ENCODE data around the gene SORCS2.
"Not testable (repeated sequence)": the region's sequence is repeated elsewhere in the genome, so short reads cannot be mapped to it uniquely, and the experiment has no call there.

SORCS2 gene

DNA sequence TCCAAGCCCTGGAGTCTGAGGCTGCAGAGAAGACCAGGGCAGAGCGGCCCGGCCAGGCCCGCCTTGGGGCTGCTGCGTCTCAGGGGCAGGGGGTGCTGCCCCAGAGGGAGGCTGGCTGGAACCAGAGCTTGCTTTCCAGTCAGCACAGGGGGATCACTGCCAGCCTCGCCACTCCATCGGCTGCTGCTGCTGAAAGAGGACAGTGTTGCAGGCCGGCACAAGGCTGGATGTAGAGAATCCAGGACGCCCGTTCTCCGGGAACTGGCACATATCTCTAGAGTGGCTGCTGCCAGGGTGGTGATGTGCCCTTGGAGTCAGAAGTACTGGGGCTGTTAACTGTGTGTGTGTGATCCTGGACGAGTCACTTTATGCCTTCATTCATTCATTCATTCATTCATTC, 31.9 kb upstream of the SORCS2 start:
- DNase-seq (ENCODE audit: low read depth in 2 of 2): no peak

DNA sequence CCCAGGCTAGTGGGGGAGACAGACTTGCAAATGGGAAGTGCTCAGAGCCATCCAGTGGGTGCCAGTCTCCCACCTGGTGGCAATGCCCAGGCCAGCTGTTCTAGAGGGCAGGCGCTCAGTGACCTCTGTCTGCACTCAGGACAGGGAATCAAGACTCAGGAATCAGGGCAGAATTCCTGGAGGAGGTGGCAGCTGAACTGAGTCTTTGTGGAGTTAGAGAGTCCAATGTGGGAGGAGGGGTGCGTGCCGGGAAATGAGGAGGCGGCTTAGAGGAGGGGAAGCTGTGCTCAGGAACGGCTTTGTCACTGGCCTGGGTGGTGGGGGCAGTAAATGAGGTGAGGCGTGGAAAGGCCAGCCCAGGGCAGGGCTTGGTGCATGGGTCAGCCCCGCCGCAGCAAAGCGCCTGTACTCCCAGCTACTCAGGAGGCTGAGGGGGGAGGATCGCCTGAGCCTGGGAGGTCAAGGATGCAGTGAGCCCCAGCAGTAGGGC, 31.3 kb upstream of the SORCS2 start:
- DNase-seq (ENCODE audit: low read depth in 2 of 2): no peak

GRCh38 chr4:7161721-7162214, 30.6 kb upstream of the SORCS2 start:
- no peak for DNase-seq (ENCODE audit: low read depth in 2 of 2)

GRCh38 chr4:7165056-7165873, 27.1 kb upstream of the SORCS2 start:
- DNase-seq (ENCODE audit: low read depth in 2 of 2): not testable (repeated sequence)

GRCh38 chr4:7165874-7166201, 26.5 kb upstream of the SORCS2 start:
- no peak for DNase-seq (ENCODE audit: low read depth in 2 of 2)

GRCh38 chr4:7166237-7166636, 26.1 kb upstream of the SORCS2 start:
- DNase-seq (ENCODE audit: low read depth in 2 of 2): no peak

GRCh38 chr4:7166981-7167700, 25.2 kb upstream of the SORCS2 start:
- no peak for DNase-seq (ENCODE audit: low read depth in 2 of 2)

DNA sequence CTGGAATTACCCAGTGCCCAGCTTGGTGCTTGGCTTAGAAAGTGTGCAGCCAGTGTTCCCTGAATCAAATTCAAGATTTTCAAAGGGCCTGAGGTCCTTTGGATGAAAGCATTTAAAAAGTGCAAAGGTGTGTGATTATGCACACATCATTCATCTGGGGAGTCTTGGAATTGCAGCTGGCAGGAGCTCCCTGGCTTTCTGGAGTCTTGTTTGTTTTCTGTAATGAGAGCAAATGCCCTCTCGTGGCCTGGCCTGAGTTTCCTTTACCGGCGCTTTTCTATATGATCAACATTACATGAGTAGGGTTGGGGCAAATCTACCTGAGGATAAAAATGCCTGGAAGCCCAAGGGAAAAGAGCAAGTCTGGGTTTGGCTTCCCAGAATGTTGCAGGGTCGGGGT, 24.6 kb upstream of the SORCS2 start:
- no peak for DNase-seq (ENCODE audit: low read depth in 2 of 2)

DNA sequence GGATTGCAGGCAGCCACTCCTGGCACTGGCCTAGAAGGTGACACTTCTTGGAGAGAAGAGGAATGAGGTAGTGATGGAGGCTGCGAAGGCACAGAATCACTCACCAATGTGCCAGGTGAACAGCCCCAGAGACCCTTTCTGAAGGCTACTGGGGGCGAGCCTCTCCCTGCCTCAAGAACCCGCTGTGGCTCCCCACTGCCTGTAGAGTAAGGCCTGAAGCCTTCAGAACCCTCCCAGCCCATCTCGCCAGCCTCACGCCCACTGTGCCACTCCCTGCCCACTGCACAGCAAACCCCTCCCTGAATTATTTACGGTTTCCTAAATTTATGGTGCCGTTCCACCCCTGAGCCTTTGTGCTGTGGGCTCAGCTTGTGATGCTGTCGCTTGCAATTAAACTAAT, 24.2 kb upstream of the SORCS2 start:
- no peak for DNase-seq (ENCODE audit: low read depth in 2 of 2)

- DNase-seq (ENCODE audit: low read depth in 2 of 2): no peak
Measured at GRCh38 chr4:7169134-7169533, 23.2 kb upstream of the SORCS2 start.

- DNase-seq (ENCODE audit: low read depth in 2 of 2): no peak
Measured at GRCh38 chr4:7170012-7170411, 22.3 kb upstream of the SORCS2 start.

GRCh38 chr4:7171191-7171900, 21.0 kb upstream of the SORCS2 start:
- DNase-seq (ENCODE audit: low read depth in 2 of 2): no peak

GRCh38 chr4:7172508-7172907, 19.8 kb upstream of the SORCS2 start:
- no peak for DNase-seq (ENCODE audit: low read depth in 2 of 2)

- no peak for DNase-seq (ENCODE audit: low read depth in 2 of 2)
Measured at GRCh38 chr4:7172946-7173345, 19.4 kb upstream of the SORCS2 start.

- no peak for DNase-seq (ENCODE audit: low read depth in 2 of 2)
Measured at GRCh38 chr4:7173841-7174449, 18.4 kb upstream of the SORCS2 start.

GRCh38 chr4:7179158-7179557, 13.2 kb upstream of the SORCS2 start:
- no peak for DNase-seq (ENCODE audit: low read depth in 2 of 2)

GRCh38 chr4:7180938-7181337, 11.4 kb upstream of the SORCS2 start:
- DNase-seq (ENCODE audit: low read depth in 2 of 2): no peak

DNA sequence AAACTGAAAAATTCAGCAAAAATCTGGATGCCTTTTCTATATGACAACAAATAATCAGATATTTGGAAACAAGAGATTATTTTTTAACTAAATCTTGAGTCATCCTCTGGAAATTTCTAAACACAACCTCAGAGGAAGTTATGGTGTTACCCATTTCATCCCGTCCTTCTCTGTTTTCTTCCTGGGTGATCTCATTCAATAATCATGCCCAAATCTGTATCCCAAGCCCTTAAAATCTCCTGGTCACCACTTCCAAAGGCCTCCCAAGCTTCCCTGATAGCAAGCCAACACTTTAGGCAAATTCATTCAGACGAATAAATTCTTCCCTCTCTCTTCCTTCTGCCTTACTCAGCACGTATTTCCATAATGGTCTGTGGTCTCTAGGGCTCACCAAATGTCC, 9.7 kb upstream of the SORCS2 start:
- DNase-seq (ENCODE audit: low read depth in 2 of 2): no peak

DNA sequence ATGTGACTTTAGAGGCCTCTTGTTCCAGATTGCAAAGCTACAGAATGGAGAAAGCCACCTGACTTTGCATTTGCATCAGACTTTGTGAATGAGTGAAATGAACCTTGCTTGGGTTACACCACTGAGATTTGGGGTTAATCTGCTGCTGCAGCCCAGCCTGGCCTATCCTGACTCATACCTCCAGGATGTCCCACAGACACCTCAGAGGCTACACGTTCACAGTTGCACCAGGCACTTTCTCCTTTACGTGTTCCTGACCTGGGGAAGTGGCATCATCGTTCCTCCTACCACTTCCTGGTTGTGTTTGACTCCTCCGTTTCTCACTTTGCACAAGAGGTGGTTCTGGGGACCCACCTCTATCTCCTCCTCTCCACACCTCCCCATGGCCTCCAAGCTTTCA, 9.2 kb upstream of the SORCS2 start:
- no peak for DNase-seq (ENCODE audit: low read depth in 2 of 2)

DNA sequence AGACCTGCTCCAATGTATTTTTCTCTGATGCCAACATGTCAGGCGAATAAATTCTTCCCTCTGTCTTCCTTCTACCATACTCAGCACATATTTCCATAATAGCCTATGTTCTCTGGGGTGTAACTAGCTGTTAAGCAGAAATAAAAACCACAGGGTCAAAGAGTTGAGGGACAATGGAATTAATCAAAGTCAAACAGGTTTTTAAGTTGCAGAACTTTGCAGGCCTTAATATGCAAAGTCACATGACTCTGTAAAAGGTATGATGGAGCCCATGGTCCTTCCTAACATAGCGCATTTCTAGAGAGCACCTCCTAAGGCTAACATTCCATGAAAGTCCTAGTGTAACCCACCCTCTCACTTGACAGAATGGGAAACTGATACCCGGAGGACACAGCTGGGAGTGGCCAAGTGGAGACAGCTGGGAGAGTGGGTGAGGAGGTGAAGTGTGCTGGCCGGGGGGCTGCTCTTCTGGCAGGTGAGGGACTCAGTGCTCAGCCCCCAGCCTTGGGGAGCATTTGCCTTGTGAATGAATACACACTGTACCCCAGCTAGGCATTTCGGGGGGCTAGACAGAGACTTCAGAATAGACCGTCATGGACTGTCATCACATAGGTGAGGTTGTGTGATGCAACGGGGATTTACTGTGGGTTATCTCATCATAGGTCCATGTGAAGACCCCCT, 8.4 kb upstream of the SORCS2 start:
- DNase-seq (ENCODE audit: low read depth in 2 of 2): no peak

- no peak for DNase-seq (ENCODE audit: low read depth in 2 of 2)
Measured at GRCh38 chr4:7185487-7186030, 6.8 kb upstream of the SORCS2 start.
